GM19193 (cell line): Measurements from ENCODE around the gene SH2D3A.
A peak's percentile ranks its signal among the peaks of the same experiment; 100 is the strongest.

Source experiments
- POLR2A ChIP-seq: IDR thresholded peaks from 4 replicates; pipeline ENCODE4 v1.6.1; 2011; ENCODE audit not compliant: insufficient read depth, insufficient read length; ENCODE audit errors: extremely low read depth

SH2D3A gene

GRCh38 chr19:6794686-6795431, 27.6 kb upstream of the SH2D3A start:
- no peak for TF ChIP-seq POLR2A

GRCh38 chr19:6793973-6794372, 26.7 kb upstream of the SH2D3A start:
- TF ChIP-seq POLR2A: no peak

GRCh38 chr19:6793411-6793810, 26.2 kb upstream of the SH2D3A start:
- no peak for TF ChIP-seq POLR2A

- no peak for TF ChIP-seq POLR2A
Observed at GRCh38 chr19:6791237-6791636, 24.0 kb upstream of the SH2D3A start.

GRCh38 chr19:6790194-6791128, 23.2 kb upstream of the SH2D3A start:
- TF ChIP-seq POLR2A: no peak

- no peak for TF ChIP-seq POLR2A
Observed at GRCh38 chr19:6788896-6789295, 21.7 kb upstream of the SH2D3A start.

GRCh38 chr19:6787393-6787792, 20.2 kb upstream of the SH2D3A start:
- TF ChIP-seq POLR2A: no peak

- TF ChIP-seq POLR2A: no peak
Observed at GRCh38 chr19:6779206-6779605, 12.0 kb upstream of the SH2D3A start.

- TF ChIP-seq POLR2A: no peak
Observed at GRCh38 chr19:6778386-6778785, 11.2 kb upstream of the SH2D3A start.

- no peak for TF ChIP-seq POLR2A
Observed at GRCh38 chr19:6777434-6777833, 10.2 kb upstream of the SH2D3A start.

GRCh38 chr19:6776999-6777398, 9.8 kb upstream of the SH2D3A start:
- no peak for TF ChIP-seq POLR2A

GRCh38 chr19:6774821-6775707, 7.8 kb upstream of the SH2D3A start:
- no peak for TF ChIP-seq POLR2A

- TF ChIP-seq POLR2A: peak; percentile 75
Observed at GRCh38 chr19:6773323-6773931, 6.2 kb upstream of the SH2D3A start.

- TF ChIP-seq POLR2A: no peak
Observed at GRCh38 chr19:6772866-6773322, 5.7 kb upstream of the SH2D3A start.
